NCI-H128 (cell line): ENCODE data around the gene DCST1.
"Not testable (repeated sequence)": the region's sequence is repeated elsewhere in the genome, so short reads cannot be mapped to it uniquely, and the experiment has no call there.

Source experiments
- DNase-seq: peaks from one replicate; lab custom pipeline; 2025; ENCODE audit not compliant: unreplicated experiment; lab: John Stamatoyannopoulos, UW

The DCST1 gene, protein sequence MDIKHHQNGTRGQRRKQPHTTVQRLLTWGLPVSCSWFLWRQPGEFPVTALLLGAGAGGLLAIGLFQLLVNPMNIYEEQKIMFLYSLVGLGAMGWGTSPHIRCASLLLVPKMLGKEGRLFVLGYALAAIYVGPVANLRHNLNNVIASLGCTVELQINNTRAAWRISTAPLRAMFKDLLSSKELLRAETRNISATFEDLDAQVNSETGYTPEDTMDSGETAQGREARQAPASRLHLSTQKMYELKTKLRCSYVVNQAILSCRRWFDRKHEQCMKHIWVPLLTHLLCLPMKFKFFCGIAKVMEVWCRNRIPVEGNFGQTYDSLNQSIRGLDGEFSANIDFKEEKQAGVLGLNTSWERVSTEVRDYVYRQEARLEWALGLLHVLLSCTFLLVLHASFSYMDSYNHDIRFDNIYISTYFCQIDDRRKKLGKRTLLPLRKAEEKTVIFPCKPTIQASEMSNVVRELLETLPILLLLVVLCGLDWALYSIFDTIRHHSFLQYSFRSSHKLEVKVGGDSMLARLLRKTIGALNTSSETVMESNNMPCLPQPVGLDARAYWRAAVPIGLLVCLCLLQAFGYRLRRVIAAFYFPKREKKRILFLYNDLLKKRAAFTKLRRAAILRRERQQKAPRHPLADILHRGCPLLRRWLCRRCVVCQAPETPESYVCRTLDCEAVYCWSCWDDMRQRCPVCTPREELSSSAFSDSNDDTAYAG

GRCh38 chr1:155033524-155033923 lies at the start of gene DCST1, which contains the start of gene DCST2:
Gene DCST1 (plus strand): TSS chr1:155033824. CDS start chr1:155034037, 213 bp downstream.
Gene DCST2 (minus strand): TSS chr1:155033781. CDS start chr1:155033701, 80 bp downstream.
- no peak for DNase-seq

- not testable (repeated sequence) for DNase-seq
Observed at GRCh38 chr1:154986736-154987135, 46.9 kb upstream of the DCST1 start.

GRCh38 chr1:154987326-154987725 lies 46.3 kb upstream of the DCST1 start:
- DNase-seq: no peak

DNA sequence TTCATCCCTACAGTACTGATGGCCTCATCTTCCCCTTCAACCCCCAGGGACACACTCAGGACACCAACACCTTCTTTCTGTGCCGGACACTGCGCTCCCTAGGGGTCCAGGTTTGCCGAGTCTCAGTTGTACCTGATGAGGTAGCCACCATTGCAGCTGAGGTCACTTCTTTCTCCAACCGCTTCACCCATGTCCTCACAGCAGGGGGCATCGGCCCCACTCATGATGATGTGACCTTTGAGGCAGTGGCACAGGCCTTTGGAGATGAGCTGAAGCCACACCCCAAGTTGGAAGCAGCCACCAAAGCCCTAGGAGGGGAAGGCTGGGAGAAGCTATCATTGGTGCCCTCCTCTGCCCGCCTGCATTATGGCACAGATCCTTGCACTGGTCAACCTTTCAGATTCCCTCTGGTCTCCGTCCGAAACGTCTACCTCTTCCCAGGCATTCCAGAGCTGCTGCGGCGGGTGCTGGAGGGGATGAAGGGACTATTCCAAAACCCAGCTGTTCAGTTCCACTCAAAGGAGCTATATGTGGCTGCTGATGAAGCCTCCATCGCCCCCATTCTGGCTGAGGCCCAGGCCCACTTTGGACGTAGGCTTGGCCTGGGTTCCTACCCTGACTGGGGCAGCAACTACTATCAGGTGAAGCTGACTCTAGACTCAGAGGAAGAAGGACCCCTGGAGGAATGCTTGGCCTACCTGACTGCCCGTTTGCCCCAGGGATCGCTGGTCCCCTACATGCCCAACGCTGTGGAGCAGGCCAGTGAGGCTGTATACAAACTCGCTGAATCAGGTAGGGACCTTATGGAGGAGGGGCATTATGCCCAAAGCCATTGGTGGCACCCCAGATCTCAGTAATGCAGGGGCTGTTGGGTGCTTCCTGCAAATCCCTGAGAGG lies 45.3 kb upstream of the DCST1 start:
- no peak for DNase-seq

- DNase-seq: no peak
Observed at GRCh38 chr1:154989195-154989860, 44.3 kb upstream of the DCST1 start.

DNA sequence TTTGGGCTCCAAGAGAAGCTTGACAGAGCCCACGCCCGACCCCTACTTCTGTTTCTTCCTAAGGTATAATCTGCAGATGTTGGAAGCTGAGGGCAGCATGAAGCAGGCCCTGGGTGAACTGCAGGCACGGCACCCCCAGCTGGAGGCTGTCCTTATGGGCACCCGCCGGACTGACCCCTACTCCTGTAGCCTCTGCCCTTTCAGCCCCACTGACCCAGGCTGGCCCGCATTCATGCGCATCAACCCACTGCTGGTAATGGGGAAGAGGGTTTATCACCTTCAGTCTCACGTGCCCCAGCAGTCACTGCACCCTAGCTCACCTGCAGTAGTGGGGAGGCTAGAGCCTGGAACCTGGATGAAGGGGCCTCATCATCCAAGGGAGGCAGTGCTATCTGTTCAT lies 43.3 kb upstream of the DCST1 start:
- no peak for DNase-seq

DNA sequence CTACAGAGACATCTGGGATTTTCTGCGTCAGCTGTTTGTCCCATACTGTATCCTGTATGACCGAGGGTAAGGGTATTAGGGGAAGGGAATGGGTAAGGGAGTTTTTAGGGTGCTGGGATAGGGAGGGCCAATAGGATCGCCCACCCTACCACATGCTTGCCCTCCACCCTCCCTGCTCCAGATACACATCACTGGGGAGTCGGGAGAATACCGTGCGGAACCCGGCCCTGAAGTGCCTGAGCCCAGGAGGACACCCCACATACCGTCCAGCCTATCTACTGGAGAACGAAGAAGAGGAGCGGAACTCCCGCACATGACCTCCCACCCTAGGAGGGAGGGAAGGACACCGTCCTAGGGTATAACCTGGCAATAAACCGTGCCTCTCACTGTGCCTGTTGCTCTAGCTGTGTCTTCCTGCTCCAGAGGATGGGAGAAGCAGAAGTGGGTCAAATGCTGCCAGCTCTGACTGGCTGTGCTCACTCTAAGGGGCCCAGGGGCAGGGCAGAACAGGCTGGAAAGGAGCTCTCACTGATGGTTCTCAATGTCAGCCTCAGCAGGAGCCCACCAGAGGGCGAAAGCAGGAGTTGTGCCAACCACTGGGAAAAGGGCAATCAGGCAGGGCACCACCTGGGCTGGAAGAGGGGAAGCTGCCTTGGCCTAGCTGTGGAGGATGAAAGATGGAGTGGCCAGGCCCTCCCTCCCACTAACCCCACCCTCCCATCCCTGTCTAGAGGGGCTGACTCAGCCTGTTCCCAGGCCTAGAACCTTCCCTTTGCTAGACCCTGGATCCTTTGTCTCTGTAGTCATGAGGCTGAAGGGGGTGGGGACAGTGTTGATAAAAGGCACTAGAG lies 40.7 kb upstream of the DCST1 start:
- DNase-seq: no peak

DNA sequence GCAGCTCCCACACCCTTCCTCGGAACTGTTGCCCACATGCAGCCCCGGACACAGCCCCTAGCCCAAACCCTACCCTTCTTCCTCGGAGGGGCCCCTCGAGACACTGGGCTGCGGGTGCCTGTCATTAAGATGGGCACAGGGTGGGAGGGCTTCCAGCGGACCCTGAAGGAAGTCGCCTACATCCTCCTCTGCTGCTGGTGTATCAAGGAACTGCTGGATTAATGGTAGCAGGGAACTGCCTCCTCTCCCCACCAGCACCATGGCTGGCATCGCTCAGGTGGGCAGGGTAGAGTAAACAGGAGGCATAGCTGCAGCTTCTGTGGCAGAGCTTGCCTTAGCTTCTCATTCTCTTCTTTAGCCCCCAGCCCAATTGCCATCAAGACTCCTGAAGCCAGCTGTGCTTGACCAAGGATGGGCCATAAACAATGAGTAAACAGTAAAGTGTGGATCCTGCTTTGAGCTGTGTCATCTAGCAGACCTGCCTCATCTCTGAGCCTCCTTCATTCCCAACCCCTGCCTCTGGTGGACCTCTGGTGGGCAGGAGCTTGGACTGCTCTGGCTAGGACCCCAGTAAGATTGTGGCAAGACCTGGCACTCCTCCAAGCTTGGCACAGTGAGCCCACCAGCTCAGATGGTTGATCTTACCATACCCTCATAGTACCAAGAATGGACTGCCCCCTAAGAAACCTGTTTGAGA lies 39.9 kb upstream of the DCST1 start, which contains the start of gene LENEP:
TSS of gene LENEP (plus strand) at position 15 of the 697 bp plus-strand sequence. CDS start at position 37, 22 bp downstream.
- DNase-seq: no peak

GRCh38 chr1:154994269-154994587 lies 39.4 kb upstream of the DCST1 start:
- no peak for DNase-seq

DNA sequence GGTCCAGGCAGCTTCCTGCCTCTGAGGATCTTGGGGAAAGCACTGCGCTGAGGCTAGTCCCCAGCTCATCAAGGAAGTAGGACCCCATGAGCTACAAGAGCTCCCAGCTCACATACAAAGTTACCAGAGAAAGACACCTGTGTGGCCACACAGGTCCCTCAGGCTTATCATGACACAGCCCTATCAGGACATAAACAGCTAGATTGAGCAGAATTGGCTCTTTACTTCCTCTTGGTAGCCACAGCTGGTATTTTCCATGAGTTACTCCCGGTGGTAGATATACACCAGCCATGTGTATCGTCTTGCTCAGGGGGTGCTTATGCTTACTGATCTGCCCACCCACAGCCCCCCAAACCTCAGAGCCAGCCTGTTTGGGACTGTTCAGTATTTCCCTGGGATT lies 39.0 kb upstream of the DCST1 start:
- DNase-seq: no peak

DNA sequence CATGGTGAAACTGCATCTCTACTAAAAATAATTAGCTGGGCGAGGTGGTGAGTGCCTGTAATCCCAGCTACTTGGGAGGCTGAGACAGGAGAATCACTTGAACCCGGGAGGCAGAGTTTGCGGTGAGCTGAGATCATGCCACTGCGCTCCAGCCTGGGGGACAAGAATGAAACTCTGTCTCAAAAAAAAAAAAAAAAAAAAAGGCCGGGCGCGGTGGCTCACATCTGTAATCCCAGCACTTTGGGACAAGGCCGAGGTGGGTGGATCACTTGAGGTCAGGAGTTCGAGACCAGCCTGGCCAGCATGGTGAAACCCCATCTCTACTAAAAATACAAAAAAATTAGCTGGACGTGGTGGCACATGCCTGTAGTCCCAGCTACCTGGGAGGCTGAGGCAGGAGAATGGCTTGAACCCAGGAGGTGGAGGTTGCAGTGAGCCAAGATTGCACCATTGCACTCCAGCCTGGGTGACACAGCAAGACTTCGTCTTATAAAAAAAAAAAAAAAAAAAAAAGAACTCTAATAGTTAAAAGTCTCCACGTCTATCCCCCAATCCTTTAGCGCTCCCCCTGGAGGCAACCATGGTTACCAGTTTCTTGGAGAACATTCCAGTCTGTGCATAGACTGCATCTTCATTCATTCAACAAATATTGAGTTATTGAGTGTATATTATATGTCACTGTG lies 38.2 kb upstream of the DCST1 start:
- DNase-seq: not testable (repeated sequence)

DNA sequence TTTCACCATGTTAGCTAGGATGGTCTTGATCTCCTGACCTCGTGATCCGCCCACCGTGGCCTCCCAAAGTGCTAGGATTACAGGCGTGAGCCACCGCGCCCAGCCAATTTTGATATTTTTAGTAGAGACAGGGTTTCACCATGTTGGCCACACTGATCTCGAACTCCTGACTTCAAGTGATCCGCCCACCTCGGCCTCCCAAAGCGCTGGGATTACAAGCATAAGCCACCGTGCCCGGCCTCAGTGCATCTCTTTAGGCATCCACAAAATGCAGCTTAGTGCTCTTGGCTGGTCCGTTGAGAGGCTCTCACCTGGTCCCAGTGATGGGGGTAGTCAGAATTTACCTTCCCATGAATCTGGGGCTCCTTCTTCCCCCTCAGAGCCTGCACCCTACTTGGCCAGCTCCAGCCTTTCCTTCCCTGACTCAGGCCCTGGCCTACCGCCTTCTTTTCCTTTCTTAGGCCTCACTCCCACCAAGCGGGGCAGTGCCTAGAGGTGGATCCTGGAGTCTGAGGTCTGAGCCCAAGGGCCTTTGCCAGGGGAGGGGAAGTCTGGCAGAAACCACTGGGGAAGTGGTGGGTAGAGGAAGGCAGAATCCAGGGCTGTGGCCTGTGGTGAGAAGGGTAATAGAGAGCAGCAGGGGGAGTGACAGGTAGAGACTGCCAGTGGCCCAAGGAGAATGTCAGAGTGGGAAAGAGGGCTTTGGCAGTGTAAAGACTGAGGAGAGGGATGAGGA lies 36.5 kb upstream of the DCST1 start:
- DNase-seq: no peak

- DNase-seq: no peak
Observed at GRCh38 chr1:154998201-154998780, 35.3 kb upstream of the DCST1 start.

GRCh38 chr1:154998818-154999570 lies 34.6 kb upstream of the DCST1 start:
- DNase-seq: no peak

DNA sequence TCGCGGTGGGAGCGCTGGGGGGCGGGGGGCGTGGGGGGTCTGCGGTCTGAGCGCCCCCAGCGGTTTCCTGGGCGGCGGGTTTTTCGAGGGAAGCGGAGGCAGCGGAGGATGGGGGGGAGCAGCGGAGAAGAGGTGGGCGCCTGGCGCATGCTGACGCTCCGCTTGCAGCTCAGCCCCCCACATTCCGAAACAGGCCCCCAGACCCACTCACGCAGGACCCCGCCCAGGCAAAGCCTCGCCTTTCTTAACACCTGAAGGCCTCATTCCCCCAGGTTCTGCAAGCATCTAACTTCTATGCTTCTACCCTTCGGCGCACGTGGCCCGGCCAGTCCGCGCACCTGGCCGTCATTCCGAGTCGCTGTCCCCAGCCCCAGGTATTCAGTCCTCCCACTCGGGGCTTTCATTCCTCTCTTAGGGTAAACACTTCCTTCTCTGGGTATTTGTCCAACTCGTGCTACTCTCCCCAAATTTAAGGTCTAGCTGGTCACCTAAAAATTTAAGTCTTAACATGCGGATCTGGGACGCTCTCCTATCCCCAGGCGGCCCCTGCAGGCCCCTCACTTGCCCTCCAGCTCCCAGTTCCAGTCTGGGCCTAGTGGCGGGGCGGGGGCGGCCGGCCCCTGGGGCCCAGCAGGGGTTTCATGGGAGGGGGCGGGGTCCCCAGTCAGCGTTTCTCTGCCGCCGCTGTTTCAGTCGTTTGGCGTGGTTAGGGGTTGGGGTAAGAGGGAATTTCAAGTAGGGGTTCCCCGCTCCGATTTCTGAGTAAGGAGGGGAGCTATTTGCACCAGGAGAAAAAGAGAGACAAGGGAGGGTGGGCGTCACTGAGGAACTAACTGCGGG lies 33.8 kb upstream of the DCST1 start:
- no peak for DNase-seq

GRCh38 chr1:155000411-155000725 lies 33.3 kb upstream of the DCST1 start:
- no peak for DNase-seq
